ENCODE results near the gene RPS16. TPM values are rescaled to one million over a fixed set of nuclear protein-coding genes. Genes with fewer than 3 reads are reported as not detected.
A peak's percentile ranks its signal among the peaks of the same experiment; 100 is the strongest.

Gene RPS16
- total and polyA plus RNA-seq, 2 of the 13 experiments (the other 11 are each of a cell fraction or from before 2014, with no cell fraction given), result 488 to 2,583 TPM

- TF ChIP-seq CTCF (CRISPR knock-in tag; IDR thresholded peaks at IDR 0.05) (no peak), SMAD1 (CRISPR knock-in tag; IDR thresholded peaks at IDR 0.05; ENCODE audit: borderline replicate concordance, low read depth) (no peak), RFX5 (IDR thresholded peaks at IDR 0.05; ENCODE audit: low read depth, low read length) (no peak), ZNF317 (CRISPR knock-in tag; IDR thresholded peaks at IDR 0.05) (no peak), ZNF329 (CRISPR knock-in tag; IDR thresholded peaks at IDR 0.05; ENCODE audit: low read depth) (0 out of 2 replicates have a peak, but pooled peaks have one; percentile 44), BHLHE40 (IDR thresholded peaks at IDR 0.05; ENCODE audit: low read length) (no peak), ARID2 (CRISPR knock-in tag; IDR thresholded peaks at IDR 0.05; ENCODE audit: borderline replicate concordance) (0 out of 2 replicates have a peak, but pooled peaks have one; percentile 39), SRSF9 (IDR thresholded peaks at IDR 0.05; ENCODE audit: borderline replicate concordance, insufficient read depth, low read depth, low read length, poor library complexity, severe bottlenecking) (no peak), ZNF577 (CRISPR knock-in tag; IDR thresholded peaks at IDR 0.05; ENCODE audit: borderline replicate concordance, low read depth) (no peak), ZNF639 (CRISPR knock-in tag; conservative IDR thresholded peaks at IDR 0.05) (0 out of 2 replicates have a peak, but pooled peaks have one; percentile 36), HNRNPK (IDR thresholded peaks at IDR 0.05; ENCODE audit: low read depth, low read length, poor library complexity, severe bottlenecking) (no peak), ZNF556 (CRISPR knock-in tag; IDR thresholded peaks at IDR 0.05; ENCODE audit: borderline replicate concordance) (no peak), RARA (CRISPR knock-in tag; IDR thresholded peaks at IDR 0.05) (peak; percentile 44; the same call in 1 of the 2 replicates), ZNF431 (CRISPR knock-in tag; IDR thresholded peaks at IDR 0.05; ENCODE audit: borderline replicate concordance, low read depth) (no peak), HMG20A (CRISPR knock-in tag; IDR thresholded peaks at IDR 0.05; ENCODE audit: borderline replicate concordance) (no peak; the same call in 1 of the 2 replicates), STAG1 (CRISPR knock-in tag; IDR thresholded peaks at IDR 0.05) (no peak), ZSCAN25 (CRISPR knock-in tag; IDR thresholded peaks at IDR 0.05) (no peak), ZNF678 (CRISPR knock-in tag; IDR thresholded peaks at IDR 0.05) (no peak), ZFP36 (IDR thresholded peaks at IDR 0.05; ENCODE audit: borderline replicate concordance, low read depth, low read length, partially characterized antibody) (no peak)
- TF ChIP-seq, protein P1, sequence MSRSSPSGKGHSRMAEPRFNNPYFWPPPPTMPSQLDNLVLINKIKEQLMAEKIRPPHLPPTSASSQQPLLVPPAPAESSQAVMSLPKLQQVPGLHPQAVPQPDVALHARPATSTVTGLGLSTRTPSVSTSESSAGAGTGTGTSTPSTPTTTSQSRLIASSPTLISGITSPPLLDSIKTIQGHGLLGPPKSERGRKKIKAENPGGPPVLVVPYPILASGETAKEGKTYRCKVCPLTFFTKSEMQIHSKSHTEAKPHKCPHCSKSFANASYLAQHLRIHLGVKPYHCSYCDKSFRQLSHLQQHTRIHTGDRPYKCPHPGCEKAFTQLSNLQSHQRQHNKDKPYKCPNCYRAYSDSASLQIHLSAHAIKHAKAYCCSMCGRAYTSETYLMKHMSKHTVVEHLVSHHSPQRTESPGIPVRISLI (CRISPR knock-in tag; IDR thresholded peaks at IDR 0.05; ENCODE audit: borderline replicate concordance), result no peak
- TF ChIP-seq, protein P2, sequence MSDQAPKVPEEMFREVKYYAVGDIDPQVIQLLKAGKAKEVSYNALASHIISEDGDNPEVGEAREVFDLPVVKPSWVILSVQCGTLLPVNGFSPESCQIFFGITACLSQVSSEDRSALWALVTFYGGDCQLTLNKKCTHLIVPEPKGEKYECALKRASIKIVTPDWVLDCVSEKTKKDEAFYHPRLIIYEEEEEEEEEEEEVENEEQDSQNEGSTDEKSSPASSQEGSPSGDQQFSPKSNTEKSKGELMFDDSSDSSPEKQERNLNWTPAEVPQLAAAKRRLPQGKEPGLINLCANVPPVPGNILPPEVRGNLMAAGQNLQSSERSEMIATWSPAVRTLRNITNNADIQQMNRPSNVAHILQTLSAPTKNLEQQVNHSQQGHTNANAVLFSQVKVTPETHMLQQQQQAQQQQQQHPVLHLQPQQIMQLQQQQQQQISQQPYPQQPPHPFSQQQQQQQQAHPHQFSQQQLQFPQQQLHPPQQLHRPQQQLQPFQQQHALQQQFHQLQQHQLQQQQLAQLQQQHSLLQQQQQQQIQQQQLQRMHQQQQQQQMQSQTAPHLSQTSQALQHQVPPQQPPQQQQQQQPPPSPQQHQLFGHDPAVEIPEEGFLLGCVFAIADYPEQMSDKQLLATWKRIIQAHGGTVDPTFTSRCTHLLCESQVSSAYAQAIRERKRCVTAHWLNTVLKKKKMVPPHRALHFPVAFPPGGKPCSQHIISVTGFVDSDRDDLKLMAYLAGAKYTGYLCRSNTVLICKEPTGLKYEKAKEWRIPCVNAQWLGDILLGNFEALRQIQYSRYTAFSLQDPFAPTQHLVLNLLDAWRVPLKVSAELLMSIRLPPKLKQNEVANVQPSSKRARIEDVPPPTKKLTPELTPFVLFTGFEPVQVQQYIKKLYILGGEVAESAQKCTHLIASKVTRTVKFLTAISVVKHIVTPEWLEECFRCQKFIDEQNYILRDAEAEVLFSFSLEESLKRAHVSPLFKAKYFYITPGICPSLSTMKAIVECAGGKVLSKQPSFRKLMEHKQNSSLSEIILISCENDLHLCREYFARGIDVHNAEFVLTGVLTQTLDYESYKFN (CRISPR knock-in tag; conservative IDR thresholded peaks at IDR 0.05), result peak; percentile 61; the same call in 1 of the 2 replicates
Observed at GRCh38 chr19:39428283-39429112, 7.3 kb downstream of the RPS16 start (continued).

All from HepG2 (cell line).